GM21526 (cell line): ENCODE results near the gene NBAS.
A peak's percentile ranks its signal among the peaks of the same experiment; 100 is the strongest.
"Not testable (repeated sequence)": the region's sequence is repeated elsewhere in the genome, so short reads cannot be mapped to it uniquely, and the experiment has no call there.

ENCODE experiments used
- ATAC-seq: cut with Tn5 transposase; IDR thresholded peaks from one replicate; pipeline ENCODE4 v1.9.1; 2021; ENCODE audit warnings: moderate library complexity; ENCODE audit not compliant: unreplicated experiment, low FRiP score

The NBAS gene

GRCh38 chr2:15429032-15429431 is 132.1 kb downstream of the NBAS start:
- no peak for ATAC-seq

- ATAC-seq = no peak
Observed at GRCh38 chr2:15427987-15428386, 133.1 kb downstream of the NBAS start.

- no peak for ATAC-seq
Observed at GRCh38 chr2:15426606-15427005, 134.5 kb downstream of the NBAS start.

DNA sequence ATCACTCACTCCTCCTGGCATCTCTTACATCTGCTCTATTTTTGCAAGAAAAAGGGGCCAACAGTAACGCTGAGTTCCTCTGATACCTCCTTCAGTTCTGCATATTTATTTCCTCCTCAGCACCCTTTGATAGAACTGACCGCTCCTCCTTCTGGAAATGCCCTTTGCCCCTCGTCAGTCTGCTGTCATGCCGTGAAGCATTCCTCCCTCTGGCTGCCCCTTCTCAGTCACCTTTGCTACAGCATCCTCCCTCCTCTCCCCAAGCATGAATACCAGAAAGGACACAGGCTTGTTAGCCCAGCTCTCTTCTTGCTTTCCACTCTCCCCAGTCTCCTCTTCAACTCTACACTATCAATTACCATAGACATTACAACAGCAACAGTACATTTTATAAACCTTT is 135.4 kb downstream of the NBAS start:
- ATAC-seq = no peak

DNA sequence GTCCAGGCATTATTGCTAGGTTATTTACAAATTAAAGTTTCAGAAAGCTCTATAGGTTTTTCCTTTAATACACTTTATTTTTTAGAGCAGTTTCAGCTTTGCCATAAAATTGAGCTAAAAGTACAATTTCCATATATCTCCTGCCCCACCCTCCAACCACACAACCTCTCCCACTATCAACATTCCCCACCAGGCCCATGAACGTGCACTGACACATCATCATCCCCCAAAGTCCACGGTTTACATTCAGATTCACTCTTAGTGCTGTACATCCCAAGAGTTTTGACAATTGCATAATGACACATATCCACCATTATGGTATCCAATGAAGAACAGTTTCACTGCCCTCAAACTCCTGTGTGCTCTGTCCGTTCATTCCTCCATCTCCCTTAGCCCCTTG is 139.4 kb downstream of the NBAS start:
- no peak for ATAC-seq

- ATAC-seq = no peak
Observed at GRCh38 chr2:15415748-15416147, 145.4 kb downstream of the NBAS start.

GRCh38 chr2:15412779-15413178 is 148.4 kb downstream of the NBAS start:
- ATAC-seq = no peak

DNA sequence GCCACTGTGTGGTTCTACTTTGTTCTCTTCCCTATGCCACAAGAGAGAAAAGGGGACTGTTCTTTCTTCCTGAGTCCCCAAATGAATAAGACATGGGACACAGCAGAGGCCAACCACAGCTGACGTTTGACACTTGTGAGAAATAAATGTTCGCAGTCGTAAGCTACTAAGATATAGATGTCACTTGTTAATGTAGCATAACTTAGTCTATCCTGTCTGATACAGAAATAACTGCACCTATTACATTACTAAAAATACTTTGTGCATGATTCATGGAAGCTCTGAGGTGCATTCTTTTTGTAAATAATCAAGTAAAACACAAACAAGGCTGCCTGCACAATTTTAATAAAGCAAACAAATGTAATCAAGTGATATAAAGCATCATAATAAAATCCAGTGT is 148.8 kb downstream of the NBAS start:
- ATAC-seq = no peak

GRCh38 chr2:15410884-15411283 is 150.2 kb downstream of the NBAS start:
- ATAC-seq = no peak

- no peak for ATAC-seq
Observed at GRCh38 chr2:15408759-15409158, 152.4 kb downstream of the NBAS start.

- ATAC-seq = no peak
Observed at GRCh38 chr2:15407666-15408065, 153.5 kb downstream of the NBAS start.

GRCh38 chr2:15404511-15404910 is 156.6 kb downstream of the NBAS start:
- not testable (repeated sequence) for ATAC-seq

DNA sequence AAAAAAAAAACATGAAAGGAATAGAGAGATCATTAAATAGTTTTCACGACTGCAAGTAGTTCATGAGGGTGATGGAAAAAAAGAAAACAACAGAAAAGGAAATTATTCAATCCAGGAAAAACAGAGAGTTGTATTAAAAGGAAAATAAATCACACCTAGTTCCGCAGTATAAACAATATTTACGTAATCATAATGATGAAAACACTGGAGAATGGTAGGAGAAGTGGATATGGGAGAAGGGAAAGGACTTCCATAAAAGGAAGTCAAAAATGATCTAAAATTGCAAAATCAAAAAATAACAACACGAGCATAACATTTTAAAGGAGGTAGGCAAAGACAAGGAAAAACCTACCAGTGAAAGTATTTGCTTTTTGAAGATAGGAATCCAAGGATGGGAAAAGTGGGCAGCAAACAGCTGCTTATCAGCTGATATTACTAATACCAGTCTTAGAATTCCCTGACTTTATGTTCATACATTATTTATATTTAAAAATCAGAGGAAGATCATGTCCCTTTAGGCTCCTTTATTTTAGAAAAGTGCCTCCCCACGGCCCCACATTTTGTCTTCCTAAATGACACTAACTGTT is 160.8 kb downstream of the NBAS start:
- no peak for ATAC-seq

GRCh38 chr2:15399241-15399640 is 161.9 kb downstream of the NBAS start:
- no peak for ATAC-seq

DNA sequence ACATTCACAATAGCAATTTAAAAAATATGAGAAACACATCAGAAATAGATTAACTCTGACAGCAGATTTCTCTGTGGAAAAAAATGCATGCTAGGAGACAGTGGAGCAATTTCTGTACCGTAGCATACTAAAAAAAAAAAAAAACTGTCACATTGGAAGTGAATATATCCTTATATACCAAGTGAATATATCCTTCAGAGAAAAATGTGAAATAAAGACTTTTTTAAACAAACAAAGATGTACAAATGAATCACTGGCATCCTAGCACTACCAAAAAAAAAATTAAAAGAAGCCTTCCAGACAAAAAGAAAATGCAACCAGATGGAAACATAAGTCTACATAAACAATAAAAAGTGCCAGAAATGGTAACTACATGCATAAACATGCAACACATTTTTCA is 169.4 kb downstream of the NBAS start:
- ATAC-seq = no peak

- ATAC-seq = no peak
Observed at GRCh38 chr2:15389895-15390294, 171.2 kb downstream of the NBAS start.

DNA sequence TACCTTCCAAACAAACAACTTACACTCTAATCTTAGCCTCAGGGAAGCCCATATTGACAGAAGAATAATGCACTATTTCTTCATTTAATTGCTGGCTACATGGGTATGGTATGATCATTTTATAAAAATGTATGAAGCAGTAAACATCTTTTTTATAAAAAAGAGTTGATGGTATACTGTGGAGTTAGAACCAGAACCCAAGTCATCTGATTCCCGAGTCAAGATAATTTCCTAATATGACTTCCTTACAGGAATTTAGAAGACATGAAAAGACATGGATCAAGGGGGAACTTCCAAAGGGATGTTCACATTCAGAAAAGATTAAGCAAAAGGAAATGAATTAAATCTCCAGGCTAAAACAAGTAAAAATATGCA is 171.8 kb downstream of the NBAS start:
- no peak for ATAC-seq

DNA sequence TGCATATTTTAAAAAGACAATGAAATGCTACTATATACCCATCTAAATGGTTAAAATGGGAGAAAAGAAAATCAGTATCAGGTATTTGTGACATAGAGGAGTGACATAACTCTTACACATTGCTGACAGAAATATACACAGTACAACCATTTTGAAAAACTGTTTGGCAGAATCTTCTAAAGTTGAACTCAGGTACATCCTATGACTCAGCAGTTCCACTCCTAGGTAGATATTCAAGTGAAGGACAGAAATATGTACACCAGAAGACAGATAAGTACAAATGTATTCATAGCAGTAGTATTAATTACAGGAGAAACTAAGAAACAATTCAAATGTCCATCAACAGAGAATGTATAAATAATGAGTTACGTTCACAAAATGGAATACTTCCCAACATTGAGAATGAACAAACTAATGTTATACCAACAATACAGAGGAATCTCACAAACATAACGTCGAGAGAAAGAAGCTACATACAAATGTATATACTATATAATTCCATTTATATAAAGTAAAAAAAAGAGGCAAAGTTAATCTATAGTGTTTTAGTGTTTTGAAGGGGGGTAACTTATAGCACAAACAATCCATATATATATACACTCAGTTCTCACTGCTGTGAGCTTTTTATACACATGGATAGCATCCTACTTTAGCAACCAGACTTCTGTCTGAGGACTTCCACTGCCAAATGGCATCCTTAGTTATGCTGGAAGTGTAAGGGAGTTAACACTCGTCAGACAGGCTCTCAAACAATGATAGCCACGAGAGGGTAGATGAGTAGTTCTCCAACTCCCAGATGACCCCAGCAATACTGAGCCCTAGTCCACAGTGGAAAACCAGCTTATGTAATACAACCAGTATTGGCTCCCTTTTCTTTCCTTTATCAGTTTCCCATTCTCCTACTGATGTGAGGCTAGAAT is 172.5 kb downstream of the NBAS start:
- ATAC-seq = no peak

DNA sequence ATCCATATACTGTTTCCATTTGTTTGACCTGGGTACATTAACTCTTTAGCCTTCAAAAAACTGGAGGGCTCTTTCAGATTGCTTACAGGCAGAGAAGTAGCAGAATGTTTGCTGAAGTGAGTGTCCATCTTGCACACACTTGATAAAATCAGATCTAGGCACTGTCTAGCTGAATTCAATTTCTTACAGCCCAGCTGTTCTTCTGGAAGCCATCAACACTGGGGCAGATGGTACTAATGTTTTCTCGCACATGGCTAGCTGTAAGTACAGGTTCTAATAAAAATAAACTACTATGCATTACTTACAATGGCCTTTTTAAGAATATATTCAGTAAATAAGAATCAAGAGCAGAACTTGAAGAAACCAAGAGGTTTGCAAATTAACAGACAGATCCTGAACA is 175.9 kb downstream of the NBAS start:
- ATAC-seq = no peak

DNA sequence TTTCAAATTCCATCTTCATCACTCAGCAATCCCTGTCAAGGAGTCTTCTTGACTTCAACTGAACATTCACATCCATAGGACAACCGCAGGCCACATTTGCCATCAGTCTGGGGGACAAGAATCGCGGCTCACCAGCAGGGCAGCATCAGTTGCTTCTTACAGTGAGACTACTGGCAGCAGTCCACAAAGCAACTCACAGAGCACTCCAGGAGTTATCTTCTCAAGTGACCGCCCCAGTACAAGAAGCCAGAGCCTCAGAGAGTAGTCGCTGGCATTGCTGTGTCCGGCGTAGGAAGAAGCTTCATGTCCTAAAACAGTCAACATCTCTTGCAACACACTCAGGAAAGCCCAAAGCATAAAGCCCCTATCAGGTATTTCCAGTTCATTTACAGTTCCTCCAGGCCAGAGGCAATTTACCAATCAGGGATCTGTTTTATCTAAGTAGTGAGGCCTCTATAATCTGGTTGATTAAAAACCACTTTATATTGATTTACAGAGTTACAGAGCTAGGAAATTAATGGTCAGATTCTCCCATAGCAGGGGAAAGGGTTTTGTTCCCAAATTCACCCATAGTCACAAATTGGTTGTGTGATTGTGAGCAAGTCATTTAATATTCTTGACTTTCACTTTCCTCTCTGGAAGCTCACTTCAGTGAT is 177.3 kb downstream of the NBAS start:
- ATAC-seq = no peak

DNA sequence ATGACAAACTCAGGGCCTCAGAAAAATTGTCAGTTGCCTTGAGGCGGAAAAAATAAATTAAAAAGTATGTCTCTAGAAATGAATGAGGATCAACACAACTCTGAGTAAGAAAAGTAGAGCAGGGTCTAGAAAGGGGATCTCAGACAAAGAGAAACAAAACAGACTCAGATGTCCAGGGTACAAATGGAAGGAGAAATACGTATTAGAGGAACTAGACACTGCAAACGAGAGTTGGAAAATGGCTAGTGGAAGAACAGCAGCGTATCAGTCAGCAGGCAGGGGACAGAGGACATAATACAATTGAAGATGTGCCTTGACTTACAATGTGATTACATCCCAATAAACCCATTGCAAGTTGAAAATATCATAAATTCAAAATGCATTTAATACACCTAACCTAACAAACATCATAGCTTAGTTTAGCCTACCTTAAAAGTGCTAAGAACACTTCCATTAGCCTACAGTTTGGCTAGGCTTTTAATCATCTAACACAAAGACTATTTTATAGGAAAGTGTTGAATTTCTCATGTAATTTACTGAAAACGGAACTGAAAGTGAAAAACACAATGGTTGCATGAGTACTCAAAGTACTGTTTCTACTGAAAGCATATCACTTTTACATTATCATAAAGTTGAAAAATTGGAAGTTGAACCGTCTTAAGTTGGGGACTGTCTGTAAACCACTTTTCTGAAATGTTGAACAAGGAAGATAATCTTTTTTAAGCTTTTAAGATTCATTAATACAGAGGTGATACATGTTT is 182.8 kb downstream of the NBAS start:
- ATAC-seq = peak; percentile 87
